ENCODE results near the gene EIF3K.
A peak's percentile ranks its signal among the peaks of the same experiment; 100 is the strongest.

EIF3K gene

GRCh38 chr19:38639679-38640078 lies 20.7 kb downstream of the EIF3K start:
- Histone ChIP-seq H3K36me3 (ENCODE audit: control insufficient read depth, insufficient read depth, low read length) (peaks cover 6% of the 10 kb centered on the region), H3K27ac (ENCODE audit: low read depth, low read length) (no peak overlapping the region), H3K4ac (ENCODE audit: low read depth, low read length) (no peak overlapping the region), H2AK5ac (ENCODE audit: low read length) (no peak overlapping the region), H4K8ac (ENCODE audit: low read depth, low read length) (no peak overlapping the region), H3K56ac (ENCODE audit: low read length) (no peak overlapping the region), H3K4me2 (ENCODE audit: low read length) (no peak overlapping the region), H3K18ac (ENCODE audit: low read length) (no peak overlapping the region), H3K79me1 (ENCODE audit: low read length) (peaks cover 2% of the 10 kb centered on the region), H3K27me3 (ENCODE audit: insufficient read depth, low read length, poor library complexity) (no peaks in the 10 kb centered on the region), H3K79me2 (ENCODE audit: control insufficient read depth, insufficient read depth, low read length) (no peaks in the 10 kb centered on the region), H4K5ac (ENCODE audit: low read length) (no peak overlapping the region), H3K4me3 (ENCODE audit: low read length) (no peak overlapping the region), H2BK120ac (ENCODE audit: low read depth, low read length) (no peak overlapping the region), H3K9ac (ENCODE audit: low read length) (no peak overlapping the region), H3K4me1 (ENCODE audit: control insufficient read depth, low read depth, low read length) (no peaks in the 10 kb centered on the region), H2BK5ac (ENCODE audit: low read length) (no peak overlapping the region), H3K23ac (ENCODE audit: low read length) (no peak overlapping the region), H2BK15ac (replicated peaks; ENCODE audit: low read depth) (no peak overlapping the region)
- no CpG with 5 or more reads among the region's 2 CpGs for WGBS (ENCODE audit: extremely low coverage, insufficient coverage, low lambda C conversion rate)
- DNase-seq = no peak

GRCh38 chr19:38640368-38640767 lies 21.4 kb downstream of the EIF3K start:
- Histone ChIP-seq H4K5ac (ENCODE audit: low read length) (no peak overlapping the region), H3K36me3 (ENCODE audit: control insufficient read depth, insufficient read depth, low read length) (peaks cover 6% of the 10 kb centered on the region), H3K4me2 (ENCODE audit: low read length) (no peak overlapping the region), H3K23ac (ENCODE audit: low read length) (no peak overlapping the region), H2AK5ac (ENCODE audit: low read length) (no peak overlapping the region), H3K27ac (ENCODE audit: low read depth, low read length) (no peak overlapping the region), H2BK120ac (ENCODE audit: low read depth, low read length) (no peak overlapping the region), H2BK15ac (replicated peaks; ENCODE audit: low read depth) (no peak overlapping the region), H3K4me1 (ENCODE audit: control insufficient read depth, low read depth, low read length) (no peaks in the 10 kb centered on the region), H4K8ac (ENCODE audit: low read depth, low read length) (no peak overlapping the region), H2BK5ac (ENCODE audit: low read length) (no peak overlapping the region), H3K18ac (ENCODE audit: low read length) (no peak overlapping the region), H3K56ac (ENCODE audit: low read length) (no peak overlapping the region), H3K9ac (ENCODE audit: low read length) (no peak overlapping the region), H3K4ac (ENCODE audit: low read depth, low read length) (no peak overlapping the region), H3K79me1 (ENCODE audit: low read length) (no peaks in the 10 kb centered on the region), H3K79me2 (ENCODE audit: control insufficient read depth, insufficient read depth, low read length) (no peaks in the 10 kb centered on the region), H3K27me3 (ENCODE audit: insufficient read depth, low read length, poor library complexity) (no peaks in the 10 kb centered on the region), H3K4me3 (ENCODE audit: low read length) (no peak overlapping the region)
- no peak for DNase-seq
- WGBS (ENCODE audit: extremely low coverage, insufficient coverage, low lambda C conversion rate) = no CpG with 5 or more reads among the region's 4 CpGs

- Histone ChIP-seq H3K4ac (ENCODE audit: low read depth, low read length) (no peak overlapping the region), H3K4me1 (ENCODE audit: control insufficient read depth, low read depth, low read length) (no peaks in the 10 kb centered on the region), H4K8ac (ENCODE audit: low read depth, low read length) (no peak overlapping the region), H3K79me2 (ENCODE audit: control insufficient read depth, insufficient read depth, low read length) (no peaks in the 10 kb centered on the region), H3K4me2 (ENCODE audit: low read length) (no peak overlapping the region), H3K9ac (ENCODE audit: low read length) (no peak overlapping the region), H2BK15ac (replicated peaks; ENCODE audit: low read depth) (no peak overlapping the region), H3K27me3 (ENCODE audit: insufficient read depth, low read length, poor library complexity) (no peaks in the 10 kb centered on the region), H3K18ac (ENCODE audit: low read length) (no peak overlapping the region), H2BK120ac (ENCODE audit: low read depth, low read length) (no peak overlapping the region), H3K56ac (ENCODE audit: low read length) (no peak overlapping the region), H2BK5ac (ENCODE audit: low read length) (no peak overlapping the region), H3K4me3 (ENCODE audit: low read length) (no peak overlapping the region), H3K23ac (ENCODE audit: low read length) (no peak overlapping the region), H2AK5ac (ENCODE audit: low read length) (no peak overlapping the region), H3K27ac (ENCODE audit: low read depth, low read length) (no peak overlapping the region), H3K36me3 (ENCODE audit: control insufficient read depth, insufficient read depth, low read length) (no peaks in the 10 kb centered on the region), H4K5ac (ENCODE audit: low read length) (no peak overlapping the region), H3K79me1 (ENCODE audit: low read length) (no peaks in the 10 kb centered on the region)
- no CpG with 5 or more reads among the region's 9 CpGs for WGBS (ENCODE audit: extremely low coverage, insufficient coverage, low lambda C conversion rate)
- DNase-seq = no peak
Observed at GRCh38 chr19:38642176-38642575, 23.2 kb downstream of the EIF3K start.

GRCh38 chr19:38644719-38645118 lies 25.7 kb downstream of the EIF3K start:
- Histone ChIP-seq H3K23ac (ENCODE audit: low read length) (no peak overlapping the region), H2AK5ac (ENCODE audit: low read length) (no peak overlapping the region), H3K9ac (ENCODE audit: low read length) (no peak overlapping the region), H3K79me2 (ENCODE audit: control insufficient read depth, insufficient read depth, low read length) (peaks cover 22% of the 10 kb centered on the region), H3K4me3 (ENCODE audit: low read length) (no peak overlapping the region), H3K56ac (ENCODE audit: low read length) (no peak overlapping the region), H3K27me3 (ENCODE audit: insufficient read depth, low read length, poor library complexity) (no peaks in the 10 kb centered on the region), H4K5ac (ENCODE audit: low read length) (no peak overlapping the region), H3K79me1 (ENCODE audit: low read length) (no peaks in the 10 kb centered on the region), H3K4me2 (ENCODE audit: low read length) (no peak overlapping the region), H3K4ac (ENCODE audit: low read depth, low read length) (no peak overlapping the region), H3K27ac (ENCODE audit: low read depth, low read length) (no peak overlapping the region), H4K8ac (ENCODE audit: low read depth, low read length) (no peak overlapping the region), H3K36me3 (ENCODE audit: control insufficient read depth, insufficient read depth, low read length) (no peaks in the 10 kb centered on the region), H3K18ac (ENCODE audit: low read length) (peak overlapping the region; percentile 44), H2BK5ac (ENCODE audit: low read length) (no peak overlapping the region), H3K4me1 (ENCODE audit: control insufficient read depth, low read depth, low read length) (no peaks in the 10 kb centered on the region), H2BK120ac (ENCODE audit: low read depth, low read length) (peak overlapping the region; percentile 39), H2BK15ac (replicated peaks; ENCODE audit: low read depth) (no peak overlapping the region)
- DNase-seq = peak; percentile 76
- WGBS (ENCODE audit: extremely low coverage, insufficient coverage, low lambda C conversion rate) = no CpG with 5 or more reads among the region's 8 CpGs

GRCh38 chr19:38647368-38647965 lies 28.5 kb downstream of the EIF3K start, which contains the start of gene ACTN4:
TSS of gene ACTN4 (plus strand) at chr19:38647649. CDS start at chr19:38647746, 97 bp downstream.
- Histone ChIP-seq H3K23ac (ENCODE audit: low read length) (peak within 1 kb of the TSS; percentile 98), H3K4me1 (ENCODE audit: control insufficient read depth, low read depth, low read length) (peaks cover 11% of the 10 kb centered on the region), H3K79me2 (ENCODE audit: control insufficient read depth, insufficient read depth, low read length) (peaks cover 50% of the 10 kb centered on the region), H2BK15ac (replicated peaks; ENCODE audit: low read depth) (no peak within 1 kb of the TSS), H2BK5ac (ENCODE audit: low read length) (peak within 1 kb of the TSS; percentile 67), H3K9ac (ENCODE audit: low read length) (peak within 1 kb of the TSS; percentile 99), H3K4me2 (ENCODE audit: low read length) (peak within 1 kb of the TSS; percentile 97), H3K4ac (ENCODE audit: low read depth, low read length) (peak within 1 kb of the TSS; percentile 74), H3K27me3 (ENCODE audit: insufficient read depth, low read length, poor library complexity) (no peaks in the 10 kb centered on the region), H3K4me3 (ENCODE audit: low read length) (peak within 1 kb of the TSS; percentile 99), H2AK5ac (ENCODE audit: low read length) (peak within 1 kb of the TSS; percentile 69), H3K36me3 (ENCODE audit: control insufficient read depth, insufficient read depth, low read length) (no peaks in the 10 kb centered on the region), H2BK120ac (ENCODE audit: low read depth, low read length) (no peak within 1 kb of the TSS), H3K56ac (ENCODE audit: low read length) (peak within 1 kb of the TSS; percentile 100), H4K8ac (ENCODE audit: low read depth, low read length) (peak within 1 kb of the TSS; percentile 3), H4K5ac (ENCODE audit: low read length) (no peak within 1 kb of the TSS), H3K18ac (ENCODE audit: low read length) (peak within 1 kb of the TSS; percentile 75), H3K27ac (ENCODE audit: low read depth, low read length) (peak within 1 kb of the TSS; percentile 83), H3K79me1 (ENCODE audit: low read length) (no peaks in the 10 kb centered on the region)
- WGBS (ENCODE audit: extremely low coverage, insufficient coverage, low lambda C conversion rate) = no CpG with 5 or more reads among the region's 77 CpGs
- DNase-seq = peak; percentile 98
